ENCODE data around the gene DEAF1.

DNA sequence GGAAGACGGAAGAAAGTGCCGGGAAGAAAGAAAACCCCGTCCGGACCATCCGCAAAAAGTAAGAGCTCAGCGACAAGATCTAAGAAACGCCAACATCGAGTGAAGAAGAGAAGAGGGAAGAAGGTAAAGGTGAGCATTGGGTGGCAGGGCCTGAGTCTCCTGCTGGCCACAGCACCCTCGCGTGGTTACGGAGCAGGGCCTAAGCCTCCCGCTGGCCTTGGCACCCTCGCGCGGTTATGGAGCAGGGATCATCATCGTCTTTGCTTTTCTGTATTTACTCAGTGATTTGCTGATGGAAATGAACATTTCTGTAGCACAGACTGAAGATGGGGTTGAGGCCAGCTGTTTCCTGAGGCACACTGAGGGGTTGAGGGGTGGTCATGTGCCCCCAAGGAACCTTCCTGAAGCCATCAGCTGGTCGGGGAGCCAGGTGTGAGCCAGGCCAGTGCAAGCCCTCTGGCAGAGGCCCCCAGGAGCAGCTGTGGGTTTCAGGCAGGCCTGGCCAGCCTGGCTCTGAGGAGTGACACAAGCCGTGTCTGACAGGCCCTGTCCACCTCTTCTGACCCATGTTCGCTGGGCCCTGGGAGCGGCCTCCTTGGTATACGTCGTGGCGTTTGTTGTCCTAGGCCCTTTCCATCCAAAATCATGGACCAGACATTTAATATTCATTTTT, 93.3 kb downstream of the DEAF1 start:
- TF ChIP-seq, protein P1, sequence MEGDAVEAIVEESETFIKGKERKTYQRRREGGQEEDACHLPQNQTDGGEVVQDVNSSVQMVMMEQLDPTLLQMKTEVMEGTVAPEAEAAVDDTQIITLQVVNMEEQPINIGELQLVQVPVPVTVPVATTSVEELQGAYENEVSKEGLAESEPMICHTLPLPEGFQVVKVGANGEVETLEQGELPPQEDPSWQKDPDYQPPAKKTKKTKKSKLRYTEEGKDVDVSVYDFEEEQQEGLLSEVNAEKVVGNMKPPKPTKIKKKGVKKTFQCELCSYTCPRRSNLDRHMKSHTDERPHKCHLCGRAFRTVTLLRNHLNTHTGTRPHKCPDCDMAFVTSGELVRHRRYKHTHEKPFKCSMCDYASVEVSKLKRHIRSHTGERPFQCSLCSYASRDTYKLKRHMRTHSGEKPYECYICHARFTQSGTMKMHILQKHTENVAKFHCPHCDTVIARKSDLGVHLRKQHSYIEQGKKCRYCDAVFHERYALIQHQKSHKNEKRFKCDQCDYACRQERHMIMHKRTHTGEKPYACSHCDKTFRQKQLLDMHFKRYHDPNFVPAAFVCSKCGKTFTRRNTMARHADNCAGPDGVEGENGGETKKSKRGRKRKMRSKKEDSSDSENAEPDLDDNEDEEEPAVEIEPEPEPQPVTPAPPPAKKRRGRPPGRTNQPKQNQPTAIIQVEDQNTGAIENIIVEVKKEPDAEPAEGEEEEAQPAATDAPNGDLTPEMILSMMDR (conservative IDR thresholded peaks at IDR 0.05; ENCODE audit: low read depth, low read length) = no peak
- TF ChIP-seq EZH2 (IDR thresholded peaks at IDR 0.05; ENCODE audit: low read length, unreplicated experiment) (no peak), EZH2phosphoT487 (IDR thresholded peaks at IDR 0.05; ENCODE audit: borderline replicate concordance, low read length) (no peak)

Data from PC-3 (cell line).